Measurements from ENCODE around the gene HS3ST4. TPM values are rescaled to one million over a fixed set of nuclear protein-coding genes. Genes with fewer than 3 reads are reported as not detected.

The HS3ST4 gene
- total and polyA plus RNA-seq, 2 of the 8 experiments (the other 6 are each of a cell fraction or from before 2014, with no cell fraction given) = 1.9 to 3.3 TPM

GRCh38 chr16:25959221-25959620 is 267.5 kb downstream of the HS3ST4 start:
- FAIRE-seq (no peak), DNase-seq (ENCODE audit: low read depth in 1 of 2, low spot score in 2 of 2) (no peak)
- Histone ChIP-seq H3K14ac (ENCODE audit: insufficient read length) (no peak overlapping the region), H3K56ac (replicated peaks; ENCODE audit: insufficient read length, low read depth, low read length) (no peak overlapping the region), H4K20me1 (replicated peaks in 1 of 2; ENCODE audit: control insufficient read depth in 1 of 2, insufficient read depth in 2 of 2, low read length in 2 of 2) (no peaks in the 10 kb centered on the region), H3K23ac (ENCODE audit: insufficient read length) (no peak overlapping the region), H2BK12ac (ENCODE audit: low read depth, low read length) (no peak overlapping the region), H4K8ac (ENCODE audit: extremely low read depth, insufficient read depth, low read length) (no peak overlapping the region), H3K36me3 (ENCODE audit: control insufficient read depth in 2 of 4, insufficient read depth in 4 of 4, low read length in 3 of 4) (no peaks in the 10 kb centered on the region), H3K23me2 (ENCODE audit: low read depth, low read length) (no peaks in the 10 kb centered on the region), H2AK5ac (ENCODE audit: low read depth, low read length) (no peak overlapping the region), H2BK5ac (ENCODE audit: low read depth, low read length) (no peak overlapping the region), H3K4ac (replicated peaks; ENCODE audit: insufficient read length, low read depth, low read length) (no peak overlapping the region), H3K27me3 (replicated peaks in 1 of 4; ENCODE audit: control insufficient read depth in 3 of 4, extremely low read depth in 1 of 4, insufficient read depth in 3 of 4, low read length in 3 of 4) (no peaks in the 10 kb centered on the region), H4K5ac (ENCODE audit: insufficient read length, low read depth, low read length) (no peak overlapping the region), H3K18ac (ENCODE audit: extremely low read depth, low read length) (no peak overlapping the region), H3K9ac (replicated peaks in 1 of 4; ENCODE audit: extremely low read depth in 1 of 4, low read depth in 3 of 4, low read length in 3 of 4) (no peak overlapping the region), H2BK20ac (ENCODE audit: low read length) (no peak overlapping the region), H4K91ac (replicated peaks; ENCODE audit: insufficient read length, low read length) (no peak overlapping the region), H3K4me3 (ENCODE audit: extremely low read depth in 1 of 4, insufficient read depth in 2 of 4, low read depth in 3 of 4, low read length in 4 of 4) (no peak overlapping the region), H3K4me1 (replicated peaks in 1 of 4; ENCODE audit: control insufficient read depth in 3 of 4, insufficient read depth in 4 of 4, low read length in 3 of 4) (peaks cover 0 to 3% (median 0%) of the 10 kb centered on the region in 4 experiments; a peak in 1 of 7 replicates), H3K79me1 (ENCODE audit: low read depth, low read length) (no peaks in the 10 kb centered on the region), H2AFZ (ENCODE audit: low read length) (no peak overlapping the region), H3K9me3 (ENCODE audit: insufficient read depth in 2 of 2, low read depth in 1 of 2, low read length in 1 of 2) (no peaks in the 10 kb centered on the region), H3K79me2 (ENCODE audit: control insufficient read depth in 1 of 2, insufficient read depth in 2 of 2, low read length in 2 of 2) (no peaks in the 10 kb centered on the region), H3K27ac (ENCODE audit: low read depth, low read length) (no peak overlapping the region), H3K4me2 (ENCODE audit: insufficient read depth in 1 of 2, low read depth in 2 of 2, low read length in 2 of 2) (no peak overlapping the region), H2BK120ac (replicated peaks; ENCODE audit: low read depth, low read length) (no peak overlapping the region), H2BK15ac (ENCODE audit: low read length) (no peak overlapping the region)
- WGBS, 2 experiments (ENCODE audit: extremely low coverage in 1 of 2, insufficient coverage in 1 of 2, insufficient read length in 1 of 2, insufficient replicate concordance in 2 of 2, low coverage in 1 of 2, low lambda C conversion rate in 2 of 2, missing lambda C conversion rate in 1 of 2) = 94% methylated on average over 2 of the region's 2 CpGs; no CpG with 5 or more reads in 1 of the 2 experiments
- ChIA-PET CTCF (ENCODE audit: partially characterized antibody) (no interaction called here), POLR2A (ENCODE audit: partially characterized antibody) (no interaction called here)
- TF ChIP-seq CHD2 (IDR thresholded peaks at IDR 0.05; ENCODE audit: low read length) (no peak), SP1 (IDR thresholded peaks at IDR 0.05; ENCODE audit: low read depth, low read length) (no peak), RBBP5 (IDR thresholded peaks at IDR 0.05; ENCODE audit: borderline replicate concordance, low read depth, low read length) (no peak), NANOG (IDR thresholded peaks at IDR 0.05; ENCODE audit: insufficient read depth, low read depth, low read length, poor library complexity, severe bottlenecking) (no peak), USF2 (IDR thresholded peaks at IDR 0.05; ENCODE audit: low read length) (no peak), ATF3 (IDR thresholded peaks at IDR 0.05; ENCODE audit: insufficient read depth, low read depth, low read length) (no peak), TCF12 (IDR thresholded peaks at IDR 0.05; ENCODE audit: low read depth, low read length) (no peak), BRCA1 (IDR thresholded peaks at IDR 0.05; ENCODE audit: low read depth, low read length) (no peak), KDM1A (IDR thresholded peaks at IDR 0.05; ENCODE audit: borderline replicate concordance, low read length) (no peak), YY1 (IDR thresholded peaks at IDR 0.05; ENCODE audit: low read depth, low read length) (no peak), MAX (IDR thresholded peaks at IDR 0.05) (no peak), SAP30 (IDR thresholded peaks at IDR 0.05; ENCODE audit: insufficient read depth, insufficient replicate concordance, low read length) (no peak)
